Myocyte (in vitro differentiated cells): ENCODE data around the gene PDGFB. TPM values are rescaled to one million over a fixed set of nuclear protein-coding genes. Genes with fewer than 3 reads are reported as not detected.
A peak's percentile ranks its signal among the peaks of the same experiment; 100 is the strongest.

ENCODE experiments used
- DNase-seq: peaks from one replicate; pipeline ENCODE4 v3.0.0-alpha.2; 2012; ENCODE audit warnings: low read depth
- total RNA-seq: library from RNA; depleted of rRNA; stranded (reverse); fragments of >200 nt; gene quantifications from 2 replicates; pipeline ENCODE4 v1.2.3, GENCODE V29; 2014

The PDGFB gene
- total RNA-seq, 1 donor from 2014 or later: 6.7 TPM

DNA sequence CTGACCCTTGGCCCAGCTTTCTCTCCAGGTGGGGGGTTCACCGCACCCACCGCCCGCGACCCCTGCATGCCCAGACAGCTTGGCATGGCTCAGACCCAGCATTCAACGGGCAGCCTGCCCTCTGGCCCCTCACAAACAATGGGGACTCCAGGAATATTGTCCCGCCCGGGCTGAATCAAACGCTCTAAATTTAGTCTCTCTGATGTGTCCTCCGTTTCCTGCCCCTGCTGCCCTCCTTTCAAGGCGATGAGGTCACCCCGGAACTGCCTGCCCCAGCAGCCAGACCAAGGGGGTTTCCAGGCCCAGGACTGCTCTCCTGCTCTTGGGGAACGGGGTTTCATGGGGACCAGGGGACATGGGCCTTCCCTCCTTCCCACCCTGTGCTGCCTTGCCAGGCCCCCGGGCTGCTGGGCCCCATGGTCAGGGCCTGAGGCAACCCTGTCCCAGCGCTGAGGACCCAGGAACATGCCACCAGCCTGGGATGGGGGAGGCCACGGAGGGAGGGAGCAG, 10.1 kb upstream of the PDGFB start:
- DNase-seq: peak; percentile 86

DNA sequence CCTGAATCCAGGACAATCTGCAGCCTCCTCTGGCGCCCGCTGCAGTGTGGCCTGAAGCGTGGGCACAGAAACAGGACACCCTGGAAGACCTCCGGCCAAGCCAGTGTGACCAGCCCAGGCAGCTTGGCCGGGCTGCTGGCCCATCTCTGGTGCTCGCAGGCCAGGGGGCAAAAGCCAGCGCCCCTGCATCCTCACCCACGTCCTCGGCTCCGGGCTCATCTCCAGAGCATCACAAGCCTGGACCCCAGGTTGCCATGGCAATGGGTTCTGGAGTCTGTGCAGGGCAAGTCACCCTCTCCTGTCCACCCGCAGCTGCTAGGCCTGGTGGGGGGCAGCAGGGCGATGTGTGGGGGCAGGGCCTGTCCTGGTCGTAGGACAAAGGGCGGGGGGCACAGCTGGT, 9.3 kb upstream of the PDGFB start:
- DNase-seq: no peak

- peak; percentile 89 for DNase-seq
These were observed 8.8 kb upstream of the PDGFB start for GRCh38 chr22:39253435-39254070.

DNA sequence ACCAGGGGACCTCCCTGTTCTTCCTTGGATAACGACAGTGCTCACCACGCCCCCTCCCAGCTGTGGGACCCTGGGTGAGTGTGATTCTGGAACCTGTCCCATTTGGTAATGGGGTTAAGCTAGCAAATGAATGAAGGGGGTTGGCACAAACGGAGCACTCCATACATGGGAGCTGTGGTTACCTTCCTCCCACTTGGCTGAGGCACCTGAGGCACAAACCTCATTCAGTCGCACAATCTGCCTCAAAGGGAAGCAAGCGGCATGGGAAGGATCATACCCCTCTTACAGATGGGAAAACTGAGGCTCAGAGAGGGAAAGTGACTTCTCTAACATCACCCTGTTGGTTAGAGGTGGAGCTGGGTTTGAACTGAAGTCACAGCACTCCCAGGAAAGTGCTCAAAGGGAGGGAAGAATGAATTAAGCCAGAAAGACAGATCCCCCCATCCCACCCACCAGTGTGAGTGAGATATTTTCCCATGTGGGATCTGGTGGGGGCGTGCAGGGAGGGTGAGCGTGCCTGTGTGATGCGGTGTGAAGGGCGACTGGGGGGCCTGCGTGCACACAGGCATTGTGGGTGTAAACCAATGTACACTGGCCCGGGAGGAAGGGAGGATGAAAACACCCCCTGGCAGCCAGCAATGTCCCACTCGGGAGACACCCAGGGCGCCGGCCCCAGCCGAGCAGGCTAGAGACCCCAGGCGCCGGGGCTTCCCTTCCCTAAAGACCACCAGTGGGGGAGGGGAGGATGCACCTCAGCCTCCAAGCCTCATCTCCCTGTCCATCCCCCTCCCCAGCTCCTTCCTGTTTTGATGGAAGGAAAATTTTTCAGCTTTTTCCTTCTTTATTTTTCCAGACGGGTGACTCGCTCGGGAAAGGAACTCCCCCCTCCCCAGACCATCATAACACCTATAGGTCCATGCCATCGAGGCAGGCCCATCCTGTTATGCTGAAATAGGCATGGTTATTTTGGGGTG, 8.0 kb upstream of the PDGFB start:
- no peak for DNase-seq

DNA sequence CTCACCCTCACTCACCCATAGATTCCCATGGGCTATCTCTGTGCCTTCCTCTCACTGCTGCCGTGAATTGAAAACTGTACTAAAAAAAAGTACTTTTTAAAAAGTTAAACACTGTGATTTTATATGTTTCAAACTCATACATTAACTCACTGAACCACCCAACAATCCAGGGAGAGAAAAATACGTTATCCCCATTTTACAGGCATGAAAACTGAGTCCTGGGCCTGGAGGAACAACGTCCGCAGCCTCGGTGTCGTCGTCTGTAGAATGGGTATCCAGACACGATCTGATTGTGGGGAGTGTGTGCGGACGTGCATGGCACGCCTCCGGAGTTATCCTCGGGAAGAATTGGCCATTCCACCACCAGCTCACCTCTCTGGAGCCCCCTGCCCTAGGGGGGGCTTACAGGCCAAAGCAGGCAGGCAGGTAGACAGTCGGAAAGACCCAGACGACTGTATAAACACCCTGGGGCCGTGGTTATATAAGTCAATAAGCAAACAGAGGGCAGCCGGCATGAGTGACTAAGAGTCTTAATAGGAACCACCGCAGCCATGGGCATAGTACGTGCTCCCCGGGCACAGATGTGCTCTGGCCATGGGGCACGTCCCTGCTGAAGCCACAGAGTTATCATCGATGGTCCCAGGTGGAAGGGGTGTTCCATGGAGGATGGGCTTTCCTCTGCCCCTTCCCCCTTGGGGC, 7.1 kb upstream of the PDGFB start:
- peak; percentile 56 for DNase-seq

DNA sequence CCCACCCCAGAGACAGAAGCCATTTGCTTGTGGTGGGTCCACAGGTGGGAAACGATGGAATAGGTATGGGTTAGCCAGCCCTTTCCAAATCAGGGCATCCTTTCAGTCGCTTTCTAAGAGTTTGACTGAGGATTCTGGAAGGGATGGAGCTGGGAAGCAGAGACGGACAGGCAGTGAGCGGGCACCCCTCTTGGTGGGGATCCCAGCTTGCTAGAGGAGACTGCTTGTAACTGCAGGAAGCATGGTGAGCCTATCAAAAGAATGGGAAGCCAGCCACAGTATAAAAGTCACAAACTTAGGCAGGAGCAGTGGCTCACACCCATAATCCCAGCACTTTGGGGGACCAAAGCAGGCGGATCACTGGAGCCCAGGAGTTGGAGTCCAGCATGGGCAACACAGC, 6.1 kb upstream of the PDGFB start:
- DNase-seq: no peak

DNA sequence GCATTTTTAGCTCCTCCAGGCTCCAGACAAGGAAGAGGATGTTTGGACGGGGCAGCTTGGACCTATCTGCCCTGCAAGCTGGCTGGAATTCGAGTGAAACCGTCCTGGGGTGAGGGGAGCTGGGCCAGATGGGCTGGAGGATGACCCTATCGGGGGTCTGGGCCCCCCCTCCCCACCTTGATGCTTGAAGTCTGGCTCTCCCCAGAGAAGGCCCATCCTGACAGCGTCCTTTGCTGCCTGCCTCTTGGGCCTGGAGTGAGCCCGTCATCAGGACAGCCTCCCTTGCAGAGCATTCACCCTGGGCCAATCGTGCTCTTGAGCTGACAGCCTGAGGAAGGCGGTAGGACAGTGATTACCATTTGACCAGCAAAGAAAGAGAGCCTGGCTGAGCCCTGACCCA, 5.3 kb upstream of the PDGFB start:
- DNase-seq: no peak

GRCh38 chr22:39249086-39249704, 4.4 kb upstream of the PDGFB start:
- DNase-seq: no peak

DNA sequence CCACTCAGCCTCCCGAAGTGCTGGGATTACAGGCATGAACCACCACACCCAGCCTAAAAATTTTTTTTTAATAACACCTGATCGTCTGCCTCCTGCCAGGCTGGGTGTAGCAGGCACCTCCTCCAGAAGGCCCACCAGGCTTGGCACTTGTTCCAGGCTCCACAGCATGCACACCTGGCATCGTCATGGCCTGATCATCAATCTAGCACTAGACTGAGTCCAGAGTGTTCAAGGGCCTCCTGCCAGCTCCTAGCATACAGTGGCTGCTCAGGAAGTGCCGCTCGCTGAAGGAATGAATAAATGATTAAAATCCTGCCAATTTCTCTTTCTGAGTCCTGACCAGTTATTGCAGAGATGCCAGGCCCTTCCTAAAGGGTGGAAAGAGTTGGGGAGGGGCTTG, 3.5 kb upstream of the PDGFB start:
- DNase-seq: no peak

GRCh38 chr22:39247361-39247760, 2.6 kb upstream of the PDGFB start:
- no peak for DNase-seq

- no peak for DNase-seq
These were observed 2.0 kb upstream of the PDGFB start for GRCh38 chr22:39246690-39247332.

DNA sequence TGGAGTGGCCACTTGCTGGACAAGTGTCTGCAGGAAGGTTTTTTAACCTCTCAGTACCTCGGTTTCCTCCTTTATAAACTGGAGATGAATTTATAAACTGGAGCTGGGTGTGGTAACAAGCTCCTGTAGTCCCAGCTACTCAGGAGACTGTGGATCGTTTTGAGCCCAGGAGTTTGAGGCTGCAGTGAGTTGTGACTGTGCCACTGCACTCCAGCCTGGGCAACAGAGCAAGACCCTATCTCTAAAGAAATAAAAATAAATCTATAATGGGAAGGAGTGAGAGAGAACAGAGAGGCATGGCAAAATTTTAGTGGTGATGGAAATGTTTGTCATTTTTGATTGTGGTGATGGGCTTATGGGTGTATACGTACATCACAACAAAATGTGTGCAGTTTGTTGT, 1.4 kb upstream of the PDGFB start:
- DNase-seq: no peak

GRCh38 chr22:39245130-39246039, 603 bp upstream of the PDGFB start:
- no peak for DNase-seq

DNA sequence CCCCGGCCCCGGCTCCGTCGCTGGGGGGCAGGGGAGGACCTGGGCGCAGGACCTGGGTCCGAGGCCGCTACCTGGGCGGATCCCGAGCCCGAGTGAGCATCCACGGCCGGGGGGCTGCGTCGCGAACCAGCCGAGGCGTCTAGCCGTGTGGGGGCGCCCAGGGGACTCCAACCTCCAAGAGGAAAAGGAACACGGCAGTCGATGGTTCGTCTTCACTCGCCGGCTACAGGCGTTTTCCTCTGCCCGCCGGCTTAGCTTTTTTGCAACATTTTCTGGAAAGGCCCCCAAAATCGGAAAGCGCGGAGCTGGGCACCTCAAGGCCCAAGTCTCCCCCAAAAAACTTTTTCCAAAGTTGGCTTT, 666 bp downstream of the PDGFB start:
- DNase-seq: no peak

DNA sequence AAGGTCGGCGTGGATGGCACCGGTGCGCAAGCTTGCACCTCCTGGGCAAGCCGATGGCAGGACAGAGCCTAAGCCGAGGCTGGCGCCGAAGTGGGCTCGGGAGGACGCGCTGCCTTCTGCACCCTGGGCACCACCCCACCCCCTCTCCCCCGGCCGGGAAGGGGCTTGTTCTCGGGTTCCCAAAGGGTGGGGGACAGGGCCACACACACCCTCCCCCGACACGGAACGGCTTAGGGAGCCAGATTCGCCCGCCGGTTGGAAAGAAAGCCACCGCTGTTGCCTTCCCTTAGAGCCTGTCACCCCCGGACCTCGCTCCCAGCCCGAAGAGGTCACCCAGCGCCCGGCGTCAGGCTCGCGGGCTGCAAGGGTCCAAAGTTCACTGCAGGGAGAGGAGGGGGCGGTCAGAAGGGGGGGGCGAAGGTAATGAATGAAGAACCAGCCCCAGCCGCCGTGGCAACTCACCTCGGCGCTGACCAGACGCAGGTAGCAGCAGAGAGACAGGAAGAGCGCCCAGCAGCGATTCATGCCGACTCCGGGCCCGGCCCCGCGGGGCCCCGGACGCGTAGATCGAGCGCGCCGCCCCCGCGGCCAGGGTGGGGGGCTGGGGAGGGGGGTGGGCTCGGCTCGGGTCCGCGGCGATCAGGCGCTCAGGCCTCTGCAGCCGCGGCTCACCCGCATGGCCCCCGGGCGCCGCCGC, 1.2 kb downstream of the PDGFB start:
- DNase-seq: no peak

GRCh38 chr22:39242595-39243438, 2.0 kb downstream of the PDGFB start:
- no peak for DNase-seq

DNA sequence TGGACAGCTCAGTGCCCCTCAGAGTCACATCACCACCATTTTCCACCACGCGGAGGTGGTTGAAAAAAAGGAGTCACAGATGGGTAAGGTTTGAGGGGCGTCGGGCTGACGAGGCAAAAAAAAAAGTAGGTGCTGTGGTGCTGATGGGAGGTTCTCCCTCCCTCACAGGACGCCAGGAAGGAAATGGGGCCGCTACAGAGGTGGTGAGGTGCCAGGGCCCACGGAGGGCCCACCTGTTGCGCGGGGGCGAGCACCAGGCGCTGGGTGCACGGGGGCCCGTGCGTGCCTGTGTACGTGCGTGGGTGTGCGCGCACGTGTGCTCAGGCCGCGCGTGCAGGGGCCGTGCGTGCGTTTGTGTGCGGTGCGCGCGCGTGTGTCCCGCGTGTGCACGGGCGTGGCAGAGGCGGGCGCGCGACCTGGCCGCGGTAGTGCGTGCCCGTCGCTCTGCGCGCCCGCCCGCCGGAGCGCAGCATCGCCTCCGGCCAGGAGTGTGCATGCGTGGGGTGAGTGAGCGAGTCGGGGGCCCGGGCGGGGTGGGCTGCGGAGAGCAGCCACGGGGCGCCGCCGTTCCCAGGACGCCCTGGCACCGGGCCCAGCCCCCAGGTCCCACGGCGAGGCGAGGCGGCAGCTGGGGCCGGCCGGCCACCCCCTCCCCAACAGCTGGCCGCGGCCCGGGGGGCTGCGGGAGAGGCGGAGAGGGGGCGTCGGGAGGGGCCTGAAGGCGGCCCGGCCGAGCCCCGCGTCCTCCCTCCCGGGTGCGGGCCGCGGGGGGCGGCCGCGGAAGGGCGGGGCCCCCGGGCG, 2.8 kb downstream of the PDGFB start:
- DNase-seq: no peak
